Thyroid gland (tissue), 4 donors: Measurements from ENCODE around the gene SNORC. TPM values are rescaled to one million over a fixed set of nuclear protein-coding genes. Genes with fewer than 3 reads are reported as not detected.

ENCODE experiments used
- DNase-seq, 2 donors: peaks; one replicate each; pipeline ENCODE4 v3.0.0-alpha.2; 2019
- H3K27ac ChIP-seq, 3 donors: fragments of 200-600 bp; sonication (generic); 1 replicate in 2 of 3; 2 replicates in 1 of 3; pipeline ENCODE4 v1.5.1; 2016 to 2019; ENCODE audit warnings: mild to moderate bottlenecking in 1 of 3, moderate library complexity in 1 of 3
- H3K27me3 ChIP-seq: fragments of 200-600 bp; sonication (generic); one replicate; pipeline ENCODE4 v1.5.1; 2019
- H3K36me3 ChIP-seq, 2 donors: fragments of 200-600 bp; sonication (generic); one replicate each; pipeline ENCODE4 v1.5.1; 2016 to 2019
- H3K4me1 ChIP-seq, 2 donors: fragments of 200-600 bp; sonication (generic); one replicate each; pipeline ENCODE4 v1.5.1; 2017 to 2019
- H3K4me3 ChIP-seq, 3 donors: fragments of 200-600 bp; sonication (generic); replicated peaks in 1 of 3; 1 replicate in 2 of 3; 2 replicates in 1 of 3; pipeline ENCODE4 v1.5.1; 2016; ENCODE audit warnings: mild to moderate bottlenecking in 1 of 3
- H3K9me3 ChIP-seq: fragments of 200-600 bp; sonication (generic); one replicate; pipeline ENCODE4 v1.5.1; 2017
- POLR2A ChIP-seq, 2 donors: fragments of 450-650 bp; IDR thresholded peaks; one replicate each; pipeline ENCODE4 v1.6.1; 2017; ENCODE audit warnings: antibody characterized with exemption in 2 of 2, mild to moderate bottlenecking in 2 of 2, moderate library complexity in 1 of 2
- WGBS, 2 donors: methylation state at CpG; one replicate each; pipeline ENCODE4 v1.1.5; 2017; 5-methylcytosine and 5-hydroxymethylcytosine counted together
- intact Hi-C: fragments of 100-400 bp; cut with DNase I; formaldehyde crosslinking; loops from one replicate; pipeline ENCODE4 v1.15.1; 2023
- total RNA-seq, 4 donors: library from RNA; depleted of rRNA; stranded (reverse); fragments of >200 nt; gene quantifications; one replicate each; pipeline ENCODE4 v1.2.3, GENCODE V29; 2016
- TF ChIP-seq, protein P1 (sequence below), 6 experiments: fragments of 200-600 bp in 3 of 6; fragments of 450-650 bp in 3 of 6; sonication (generic) in 3 of 6; IDR thresholded peaks; one replicate each; pipeline ENCODE4 v1.5.1; 2016 to 2019; ENCODE audit warnings: antibody characterized with exemption in 6 of 6, mild to moderate bottlenecking in 2 of 6, inconsistent platforms in 1 of 6, moderate library complexity in 1 of 6

Gene SNORC
- total RNA-seq, 4 donors from 2014 or later: 0.45 to 1.9 (median 0.79) TPM; not detected in 1

- Histone ChIP-seq H3K4me1 (peaks cover 5 to 16% of the 10 kb centered on the region in 2 donors), H3K4me3 (no peak overlapping the region), H3K9me3 (no peaks in the 10 kb centered on the region), H3K27ac (no peak overlapping the region), H3K36me3 (no peaks in the 10 kb centered on the region), H3K27me3 (no peaks in the 10 kb centered on the region)
- no peak for TF ChIP-seq POLR2A (IDR thresholded peaks at IDR 0.05)
- intact Hi-C loops: no loop called here
- WGBS, 2 donors: 91 to 93% methylated on average over 13 to 20 of the region's 22 CpGs
- no peak for DNase-seq
Observed at GRCh38 chr2:232871835-232872736, 2.0 kb downstream of the SNORC start.

- H3K4me3 ChIP-seq: no peak overlapping the region
- no peaks in the 10 kb centered on the region for H3K27me3 ChIP-seq
- DNase-seq: no peak
- TF ChIP-seq, protein P1, sequence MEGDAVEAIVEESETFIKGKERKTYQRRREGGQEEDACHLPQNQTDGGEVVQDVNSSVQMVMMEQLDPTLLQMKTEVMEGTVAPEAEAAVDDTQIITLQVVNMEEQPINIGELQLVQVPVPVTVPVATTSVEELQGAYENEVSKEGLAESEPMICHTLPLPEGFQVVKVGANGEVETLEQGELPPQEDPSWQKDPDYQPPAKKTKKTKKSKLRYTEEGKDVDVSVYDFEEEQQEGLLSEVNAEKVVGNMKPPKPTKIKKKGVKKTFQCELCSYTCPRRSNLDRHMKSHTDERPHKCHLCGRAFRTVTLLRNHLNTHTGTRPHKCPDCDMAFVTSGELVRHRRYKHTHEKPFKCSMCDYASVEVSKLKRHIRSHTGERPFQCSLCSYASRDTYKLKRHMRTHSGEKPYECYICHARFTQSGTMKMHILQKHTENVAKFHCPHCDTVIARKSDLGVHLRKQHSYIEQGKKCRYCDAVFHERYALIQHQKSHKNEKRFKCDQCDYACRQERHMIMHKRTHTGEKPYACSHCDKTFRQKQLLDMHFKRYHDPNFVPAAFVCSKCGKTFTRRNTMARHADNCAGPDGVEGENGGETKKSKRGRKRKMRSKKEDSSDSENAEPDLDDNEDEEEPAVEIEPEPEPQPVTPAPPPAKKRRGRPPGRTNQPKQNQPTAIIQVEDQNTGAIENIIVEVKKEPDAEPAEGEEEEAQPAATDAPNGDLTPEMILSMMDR (IDR thresholded peaks at IDR 0.05): no peak
- no peak for TF ChIP-seq POLR2A (IDR thresholded peaks at IDR 0.05)
- H3K4me1 ChIP-seq: peaks cover 5 to 16% of the 10 kb centered on the region in 2 donors
- no peaks in the 10 kb centered on the region for H3K36me3 ChIP-seq
- intact Hi-C loops: no loop called here
- H3K27ac ChIP-seq: no peak overlapping the region
- 93 to 98% methylated on average over 5 to 7 of the region's 9 CpGs for WGBS, 2 donors
- H3K9me3 ChIP-seq: no peaks in the 10 kb centered on the region
Observed at GRCh38 chr2:232872826-232873225, 2.8 kb downstream of the SNORC start.

DNA sequence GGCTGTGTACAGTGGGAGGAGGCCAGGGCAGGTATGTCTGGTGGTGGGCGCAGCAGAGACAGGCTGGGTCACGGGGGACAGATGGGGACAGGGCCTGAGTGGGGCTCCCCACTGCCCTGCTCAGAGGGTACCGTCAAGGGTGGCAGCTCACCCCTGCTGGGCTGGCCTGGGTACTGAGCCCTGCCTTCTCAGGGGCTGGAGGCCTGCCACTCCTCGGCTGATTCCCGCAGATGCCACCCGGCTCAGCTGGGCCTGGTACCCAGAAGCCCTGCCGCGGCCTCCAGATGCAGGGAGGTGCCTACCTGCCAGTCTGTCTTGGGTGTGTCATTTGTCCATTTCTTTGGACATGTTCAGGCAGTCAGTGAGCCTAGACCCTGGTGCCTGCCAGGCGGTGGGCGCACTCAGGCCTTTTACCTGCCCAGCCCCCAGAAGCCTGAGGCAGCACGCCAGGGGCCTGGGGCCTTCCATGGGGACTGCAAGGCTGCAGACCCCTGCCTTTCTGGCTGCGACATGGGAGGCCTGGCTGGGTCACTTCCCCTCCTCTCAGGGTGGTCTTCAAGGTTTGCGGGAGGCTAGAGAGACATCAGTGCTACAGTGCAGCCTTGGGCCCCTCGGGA, 3.3 kb downstream of the SNORC start:
- Histone ChIP-seq H3K27ac (no peak overlapping the region), H3K9me3 (no peaks in the 10 kb centered on the region), H3K4me3 (no peak overlapping the region), H3K27me3 (no peaks in the 10 kb centered on the region), H3K4me1 (peaks cover 5 to 16% of the 10 kb centered on the region in 2 donors), H3K36me3 (no peaks in the 10 kb centered on the region)
- intact Hi-C loops: no loop called here
- DNase-seq: no peak
- 83 to 98% methylated on average over 7 of the region's 14 CpGs for WGBS, 2 donors
- TF ChIP-seq POLR2A (IDR thresholded peaks at IDR 0.05): no peak
- TF ChIP-seq, protein P1 (IDR thresholded peaks at IDR 0.05): no peak

- WGBS, 2 donors: 85 to 94% methylated on average over 6 of the region's 6 CpGs
- Histone ChIP-seq H3K4me3 (no peak overlapping the region), H3K27me3 (no peaks in the 10 kb centered on the region), H3K9me3 (no peaks in the 10 kb centered on the region), H3K36me3 (no peaks in the 10 kb centered on the region), H3K4me1 (peaks cover 5 to 16% of the 10 kb centered on the region in 2 donors), H3K27ac (no peak overlapping the region)
- DNase-seq: no peak
- no peak for TF ChIP-seq POLR2A (IDR thresholded peaks at IDR 0.05)
- TF ChIP-seq, protein P1 (IDR thresholded peaks at IDR 0.05): no peak
- intact Hi-C loops: no loop called here
Observed at GRCh38 chr2:232873909-232874641, 4.0 kb downstream of the SNORC start.

GRCh38 chr2:232874677-232875223, 4.7 kb downstream of the SNORC start:
- Histone ChIP-seq H3K27ac (no peak overlapping the region), H3K36me3 (no peaks in the 10 kb centered on the region), H3K9me3 (no peaks in the 10 kb centered on the region), H3K27me3 (no peaks in the 10 kb centered on the region), H3K4me1 (peaks cover 5 to 16% of the 10 kb centered on the region in 2 donors), H3K4me3 (no peak overlapping the region)
- 92 to 97% methylated on average over 16 of the region's 16 CpGs for WGBS, 2 donors
- intact Hi-C loops: no loop called here
- TF ChIP-seq, protein P1 (IDR thresholded peaks at IDR 0.05): no peak
- TF ChIP-seq POLR2A (IDR thresholded peaks at IDR 0.05): no peak
- DNase-seq: no peak
